Measurements from ENCODE around the gene NHS. TPM values are rescaled to one million over a fixed set of nuclear protein-coding genes. Genes with fewer than 3 reads are reported as not detected.

NHS gene
- total and polyA plus RNA-seq, 3 donors from 2014 or later: 4.8 to 25.7 (median 21.8) TPM

DNA sequence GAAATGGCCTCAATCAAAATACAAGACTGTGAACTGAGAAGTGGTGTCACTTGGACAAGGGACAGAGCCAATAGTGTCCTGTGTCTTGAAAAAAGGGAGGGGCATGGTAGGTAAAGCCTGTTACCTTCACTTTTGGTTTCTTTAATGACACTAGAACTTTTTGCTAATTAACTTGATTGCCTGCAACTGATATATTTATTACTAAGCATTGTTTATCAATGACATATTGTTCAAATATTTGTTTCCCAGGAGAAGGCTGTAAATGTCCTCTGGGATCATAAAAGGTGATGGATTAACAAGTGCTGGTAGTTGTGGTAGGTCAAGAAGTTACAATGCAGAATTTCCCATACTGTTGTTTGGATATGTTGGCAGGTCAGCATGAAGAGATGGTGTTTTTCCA lies 268.5 kb downstream of the NHS start:
- DNase-seq: no peak

DNA sequence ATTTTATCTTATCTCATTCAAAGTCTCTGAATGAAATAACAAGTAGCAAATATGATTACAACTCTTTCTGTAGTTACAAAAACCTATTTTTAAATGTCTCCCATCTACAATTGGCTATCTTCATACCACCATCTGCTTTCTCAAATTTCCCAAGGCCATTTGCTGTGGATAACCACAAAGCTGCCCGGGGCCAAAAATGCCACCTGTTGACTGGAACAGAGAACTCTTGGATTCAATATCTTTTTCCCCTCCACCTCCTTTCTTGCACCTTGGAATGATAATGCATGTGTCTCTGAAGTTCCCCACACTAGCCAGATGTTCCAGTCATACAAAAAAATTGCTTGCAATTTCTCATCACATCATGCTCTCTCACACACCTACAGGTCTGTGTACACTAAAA lies 269.0 kb downstream of the NHS start:
- H3K36me3 ChIP-seq (ENCODE audit: low read depth, missing control alignments): no peaks in the 10 kb centered on the region
- no peaks in the 10 kb centered on the region for H3K4me1 ChIP-seq
- no peaks in the 10 kb centered on the region for H3K9me3 ChIP-seq
- no peaks in the 10 kb centered on the region for H3K27me3 ChIP-seq
- no peak for TF ChIP-seq POLR2A (IDR thresholded peaks at IDR 0.05)
- TF ChIP-seq, protein P1, sequence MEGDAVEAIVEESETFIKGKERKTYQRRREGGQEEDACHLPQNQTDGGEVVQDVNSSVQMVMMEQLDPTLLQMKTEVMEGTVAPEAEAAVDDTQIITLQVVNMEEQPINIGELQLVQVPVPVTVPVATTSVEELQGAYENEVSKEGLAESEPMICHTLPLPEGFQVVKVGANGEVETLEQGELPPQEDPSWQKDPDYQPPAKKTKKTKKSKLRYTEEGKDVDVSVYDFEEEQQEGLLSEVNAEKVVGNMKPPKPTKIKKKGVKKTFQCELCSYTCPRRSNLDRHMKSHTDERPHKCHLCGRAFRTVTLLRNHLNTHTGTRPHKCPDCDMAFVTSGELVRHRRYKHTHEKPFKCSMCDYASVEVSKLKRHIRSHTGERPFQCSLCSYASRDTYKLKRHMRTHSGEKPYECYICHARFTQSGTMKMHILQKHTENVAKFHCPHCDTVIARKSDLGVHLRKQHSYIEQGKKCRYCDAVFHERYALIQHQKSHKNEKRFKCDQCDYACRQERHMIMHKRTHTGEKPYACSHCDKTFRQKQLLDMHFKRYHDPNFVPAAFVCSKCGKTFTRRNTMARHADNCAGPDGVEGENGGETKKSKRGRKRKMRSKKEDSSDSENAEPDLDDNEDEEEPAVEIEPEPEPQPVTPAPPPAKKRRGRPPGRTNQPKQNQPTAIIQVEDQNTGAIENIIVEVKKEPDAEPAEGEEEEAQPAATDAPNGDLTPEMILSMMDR (IDR thresholded peaks at IDR 0.05): no peak
- WGBS, 2 donors: 26 to 43% methylated on average over 1 of the region's 1 CpG
- intact Hi-C loops (cut with DNase I; ENCODE audit: low total_unique reads): no loop called here
- no peak overlapping the region for H3K27ac ChIP-seq
- no peak overlapping the region for H3K4me3 ChIP-seq
- no peak for DNase-seq

More for the DNA sequence above, 268.5 kb downstream of the NHS start:
- intact Hi-C loops (cut with DNase I; ENCODE audit: low total_unique reads): no loop called here
- Histone ChIP-seq H3K9me3 (no peaks in the 10 kb centered on the region), H3K36me3 (ENCODE audit: low read depth, missing control alignments) (no peaks in the 10 kb centered on the region), H3K27ac (no peak overlapping the region), H3K4me3 (no peak overlapping the region), H3K27me3 (no peaks in the 10 kb centered on the region), H3K4me1 (no peaks in the 10 kb centered on the region)
- no peak for TF ChIP-seq POLR2A (IDR thresholded peaks at IDR 0.05)
- TF ChIP-seq, protein P1 (IDR thresholded peaks at IDR 0.05): no peak

DNA sequence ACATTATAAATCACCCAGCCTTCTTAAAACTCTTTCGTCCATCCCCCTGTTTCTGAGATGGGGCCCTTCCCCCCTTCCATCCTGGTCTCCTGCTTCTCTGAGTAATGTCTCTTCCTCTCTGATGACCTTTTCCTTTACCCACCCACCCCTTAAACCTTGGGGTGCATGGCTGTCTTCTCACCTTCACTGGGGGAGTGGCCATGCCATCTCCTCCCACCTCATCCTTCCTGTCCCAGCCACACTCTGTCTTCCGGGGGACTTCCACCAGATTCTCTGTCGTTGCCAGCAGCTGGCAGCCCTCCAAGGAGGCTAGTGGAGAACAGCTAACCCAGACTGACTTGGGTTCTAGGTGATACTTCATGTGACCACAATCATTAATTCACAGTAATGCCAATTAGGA lies 279.1 kb downstream of the NHS start:
- intact Hi-C loops (cut with DNase I; ENCODE audit: low total_unique reads): no loop called here
- DNase-seq: no peak
- Histone ChIP-seq H3K36me3 (ENCODE audit: low read depth, missing control alignments) (no peaks in the 10 kb centered on the region), H3K9me3 (no peaks in the 10 kb centered on the region), H3K27ac (no peak overlapping the region), H3K27me3 (no peaks in the 10 kb centered on the region), H3K4me1 (peaks cover 3% of the 10 kb centered on the region), H3K4me3 (no peak overlapping the region)
- no peak for TF ChIP-seq POLR2A (IDR thresholded peaks at IDR 0.05)
- TF ChIP-seq, protein P1 (IDR thresholded peaks at IDR 0.05): no peak
- WGBS, 2 donors: 30 to 52% methylated on average over 3 of the region's 3 CpGs

DNA sequence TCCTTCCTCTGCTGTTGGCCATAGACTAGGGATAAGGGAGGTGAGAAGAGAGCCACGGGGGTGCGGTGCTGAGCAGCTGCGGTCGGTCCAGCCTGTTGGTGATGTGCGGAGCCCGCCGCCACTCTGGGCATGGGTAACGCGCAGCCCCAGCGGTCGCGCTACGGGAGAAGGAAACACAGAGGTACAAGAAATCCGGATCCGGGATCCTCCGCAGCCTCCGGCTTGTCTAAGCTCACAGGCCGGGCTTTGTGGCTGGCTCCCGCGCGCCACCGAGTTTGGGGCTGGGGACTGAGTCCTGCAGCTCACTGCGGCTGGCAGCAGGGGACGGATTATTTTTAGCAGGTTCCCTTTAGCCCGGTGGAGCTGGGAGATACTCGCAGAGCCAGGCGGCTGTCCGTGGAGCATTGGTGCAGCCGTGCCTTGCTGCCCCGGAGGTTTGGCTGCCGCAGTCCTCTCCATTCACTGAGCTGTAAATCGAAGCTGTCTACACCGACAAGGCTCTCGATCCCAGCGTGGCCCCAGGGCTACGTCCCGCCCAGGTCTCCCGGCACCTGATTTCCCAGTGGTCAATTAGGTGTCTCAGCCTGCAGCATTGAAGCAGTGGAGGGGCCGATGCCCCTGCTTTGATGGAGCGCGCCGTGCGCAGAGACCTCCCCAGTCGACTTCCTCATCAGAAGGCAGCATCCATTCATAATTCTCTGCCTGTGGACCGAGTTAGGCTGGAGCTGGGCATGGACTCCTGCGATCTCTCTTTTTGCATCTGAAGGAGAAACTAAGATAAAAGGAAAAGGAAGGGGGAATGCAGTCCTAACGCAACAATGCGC lies 280.4 kb downstream of the NHS start:
- 0 to 11% methylated on average over 7 to 43 of the region's 48 CpGs for WGBS, 2 donors
- H3K4me3 ChIP-seq: no peak overlapping the region
- no peaks in the 10 kb centered on the region for H3K27me3 ChIP-seq
- no peaks in the 10 kb centered on the region for H3K36me3 ChIP-seq (ENCODE audit: low read depth, missing control alignments)
- intact Hi-C loops (cut with DNase I; ENCODE audit: low total_unique reads): no loop called here
- H3K4me1 ChIP-seq: peaks cover 3% of the 10 kb centered on the region
- H3K27ac ChIP-seq: no peak overlapping the region
- TF ChIP-seq, protein P1 (IDR thresholded peaks at IDR 0.05): no peak
- no peak for TF ChIP-seq POLR2A (IDR thresholded peaks at IDR 0.05)
- no peak for DNase-seq
- H3K9me3 ChIP-seq: no peaks in the 10 kb centered on the region

DNA sequence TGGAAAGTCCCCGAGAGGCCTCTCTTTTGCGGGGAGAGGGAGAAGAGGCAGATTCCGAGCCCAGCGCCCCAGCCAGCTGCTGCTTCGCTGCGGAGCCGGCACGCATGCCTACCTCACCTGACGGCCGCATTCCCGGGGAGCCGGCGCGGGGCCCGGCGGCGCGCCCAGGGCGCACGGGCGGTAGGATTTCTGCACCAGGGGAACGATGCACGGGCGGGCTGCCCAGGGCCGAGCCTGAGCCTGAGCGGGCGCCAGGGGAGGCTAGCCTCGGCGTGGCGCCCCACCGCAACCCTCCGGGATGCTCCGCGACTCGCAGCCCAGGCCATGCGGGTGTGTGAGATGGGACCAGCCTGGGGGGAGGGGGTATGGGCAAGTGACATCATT lies 281.0 kb downstream of the NHS start:
- DNase-seq: no peak
- H3K36me3 ChIP-seq (ENCODE audit: low read depth, missing control alignments): no peaks in the 10 kb centered on the region
- TF ChIP-seq, protein P1 (IDR thresholded peaks at IDR 0.05): no peak
- TF ChIP-seq POLR2A (IDR thresholded peaks at IDR 0.05): no peak
- H3K27me3 ChIP-seq: no peaks in the 10 kb centered on the region
- H3K4me1 ChIP-seq: peaks cover 3% of the 10 kb centered on the region
- H3K27ac ChIP-seq: no peak overlapping the region
- intact Hi-C loops (cut with DNase I; ENCODE audit: low total_unique reads): no loop called here
- H3K9me3 ChIP-seq: no peaks in the 10 kb centered on the region
- WGBS, 2 donors: 3% methylated on average over 8 of the region's 36 CpGs; no CpG with 5 or more reads in 1 of the 2 donors
- H3K4me3 ChIP-seq: no peak overlapping the region
